ENCODE data around the gene PRDX5. TPM values are rescaled to one million over a fixed set of nuclear protein-coding genes. Genes with fewer than 3 reads are reported as not detected.

PRDX5 gene
- total and polyA plus RNA-seq, 9 of the 15 experiments (the other 6 are each of a cell fraction or from before 2014, with no cell fraction given), result 40.8 to 327 (median 204) TPM

DNA sequence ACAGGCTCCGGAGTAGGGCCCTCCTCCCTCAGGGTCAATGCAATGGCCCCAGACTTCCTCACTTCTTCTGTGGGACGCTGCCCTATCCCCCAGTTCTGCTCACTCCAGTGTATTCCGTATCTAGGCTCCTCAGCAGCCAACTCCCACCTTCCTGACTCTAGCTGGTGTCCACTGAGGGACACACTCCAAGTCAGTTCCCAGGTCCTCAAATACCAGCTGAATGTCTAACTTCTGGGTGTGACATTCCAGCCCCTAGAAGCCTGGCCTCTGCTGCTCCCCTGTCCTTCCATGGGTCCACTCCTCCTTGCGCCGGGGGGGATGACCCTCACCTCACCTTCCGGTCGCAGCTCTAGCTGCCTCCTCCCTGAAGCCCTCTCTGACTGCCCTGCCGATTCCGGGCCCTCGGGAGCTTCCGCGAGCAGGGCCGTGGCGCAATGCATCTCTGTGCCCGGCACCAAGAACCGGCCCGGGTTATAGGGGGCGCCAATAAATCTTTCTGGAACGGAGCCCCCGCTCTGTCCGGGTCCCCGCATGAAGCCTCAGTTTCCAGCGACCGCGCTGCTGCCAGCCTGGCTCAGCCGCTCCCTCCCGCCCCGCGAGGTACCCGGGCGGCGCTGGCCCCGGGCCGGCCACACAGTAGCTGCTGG is 48.9 kb upstream of the PRDX5 start (continued):
- TF ChIP-seq, protein P1, sequence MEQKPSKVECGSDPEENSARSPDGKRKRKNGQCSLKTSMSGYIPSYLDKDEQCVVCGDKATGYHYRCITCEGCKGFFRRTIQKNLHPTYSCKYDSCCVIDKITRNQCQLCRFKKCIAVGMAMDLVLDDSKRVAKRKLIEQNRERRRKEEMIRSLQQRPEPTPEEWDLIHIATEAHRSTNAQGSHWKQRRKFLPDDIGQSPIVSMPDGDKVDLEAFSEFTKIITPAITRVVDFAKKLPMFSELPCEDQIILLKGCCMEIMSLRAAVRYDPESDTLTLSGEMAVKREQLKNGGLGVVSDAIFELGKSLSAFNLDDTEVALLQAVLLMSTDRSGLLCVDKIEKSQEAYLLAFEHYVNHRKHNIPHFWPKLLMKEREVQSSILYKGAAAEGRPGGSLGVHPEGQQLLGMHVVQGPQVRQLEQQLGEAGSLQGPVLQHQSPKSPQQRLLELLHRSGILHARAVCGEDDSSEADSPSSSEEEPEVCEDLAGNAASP (IDR thresholded peaks at IDR 0.05), result no peak
- TF ChIP-seq ZNF165 (CRISPR knock-in tag; IDR thresholded peaks at IDR 0.05; ENCODE audit: borderline replicate concordance), result no peak
- no peak for TF ChIP-seq ZNF347 (CRISPR knock-in tag; IDR thresholded peaks at IDR 0.05; ENCODE audit: low read depth)
- TF ChIP-seq DACH1 (IDR thresholded peaks at IDR 0.05; ENCODE audit: partially characterized antibody), result no peak
- TF ChIP-seq, protein P2, sequence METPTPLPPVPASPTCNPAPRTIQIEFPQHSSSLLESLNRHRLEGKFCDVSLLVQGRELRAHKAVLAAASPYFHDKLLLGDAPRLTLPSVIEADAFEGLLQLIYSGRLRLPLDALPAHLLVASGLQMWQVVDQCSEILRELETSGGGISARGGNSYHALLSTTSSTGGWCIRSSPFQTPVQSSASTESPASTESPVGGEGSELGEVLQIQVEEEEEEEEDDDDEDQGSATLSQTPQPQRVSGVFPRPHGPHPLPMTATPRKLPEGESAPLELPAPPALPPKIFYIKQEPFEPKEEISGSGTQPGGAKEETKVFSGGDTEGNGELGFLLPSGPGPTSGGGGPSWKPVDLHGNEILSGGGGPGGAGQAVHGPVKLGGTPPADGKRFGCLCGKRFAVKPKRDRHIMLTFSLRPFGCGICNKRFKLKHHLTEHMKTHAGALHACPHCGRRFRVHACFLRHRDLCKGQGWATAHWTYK (CRISPR knock-in tag; IDR thresholded peaks at IDR 0.05), result no peak
- TF ChIP-seq, protein P3, sequence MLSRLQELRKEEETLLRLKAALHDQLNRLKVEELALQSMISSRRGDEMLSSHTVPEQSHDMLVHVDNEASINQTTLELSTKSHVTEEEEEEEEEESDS (CRISPR knock-in tag; IDR thresholded peaks at IDR 0.05), result no peak
- TF ChIP-seq POLR2AphosphoS2 (IDR thresholded peaks at IDR 0.05; ENCODE audit: low read length), result no peak; the same call in 1 of the 2 replicates
- TF ChIP-seq ARNT (IDR thresholded peaks at IDR 0.05), result peak in 1 of 2 experiments; percentile 72; a peak in 1 of 4 replicates
- TF ChIP-seq IFI16 (CRISPR knock-in tag; IDR thresholded peaks at IDR 0.05), result no peak
- TF ChIP-seq SAFB (IDR thresholded peaks at IDR 0.05; ENCODE audit: borderline replicate concordance, low read depth, low read length), result no peak
- no peak for TF ChIP-seq POU5F1 (IDR thresholded peaks at IDR 0.05; ENCODE audit: borderline replicate concordance, low read depth, low read length, partially characterized antibody)
- TF ChIP-seq SIN3A (IDR thresholded peaks at IDR 0.05; ENCODE audit: borderline replicate concordance in 2 of 2, control insufficient read depth in 1 of 2, low read depth in 2 of 2, low read length in 2 of 2), result no peak
- TF ChIP-seq ZNF778 (CRISPR knock-in tag; IDR thresholded peaks at IDR 0.05), result no peak
- TF ChIP-seq TCF7 (IDR thresholded peaks at IDR 0.05; ENCODE audit: borderline replicate concordance), result no peak
- TF ChIP-seq SIN3B (IDR thresholded peaks at IDR 0.05; ENCODE audit: low read depth), result 0 out of 2 replicates have a peak, but pooled peaks have one; percentile 10
- TF ChIP-seq HCFC1 (IDR thresholded peaks at IDR 0.05; ENCODE audit: low read depth, low read length), result peak; percentile 38; the same call in 1 of the 2 replicates
- no peak for TF ChIP-seq PHF20 (IDR thresholded peaks at IDR 0.05; ENCODE audit: partially characterized antibody)
- TF ChIP-seq, protein P4, sequence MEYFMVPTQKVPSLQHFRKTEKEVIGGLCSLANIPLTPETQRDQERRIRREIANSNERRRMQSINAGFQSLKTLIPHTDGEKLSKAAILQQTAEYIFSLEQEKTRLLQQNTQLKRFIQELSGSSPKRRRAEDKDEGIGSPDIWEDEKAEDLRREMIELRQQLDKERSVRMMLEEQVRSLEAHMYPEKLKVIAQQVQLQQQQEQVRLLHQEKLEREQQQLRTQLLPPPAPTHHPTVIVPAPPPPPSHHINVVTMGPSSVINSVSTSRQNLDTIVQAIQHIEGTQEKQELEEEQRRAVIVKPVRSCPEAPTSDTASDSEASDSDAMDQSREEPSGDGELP (CRISPR knock-in tag; IDR thresholded peaks at IDR 0.05; ENCODE audit: borderline replicate concordance), result 0 out of 2 replicates have a peak, but pooled peaks have one; percentile 35
- TF ChIP-seq, protein P5, sequence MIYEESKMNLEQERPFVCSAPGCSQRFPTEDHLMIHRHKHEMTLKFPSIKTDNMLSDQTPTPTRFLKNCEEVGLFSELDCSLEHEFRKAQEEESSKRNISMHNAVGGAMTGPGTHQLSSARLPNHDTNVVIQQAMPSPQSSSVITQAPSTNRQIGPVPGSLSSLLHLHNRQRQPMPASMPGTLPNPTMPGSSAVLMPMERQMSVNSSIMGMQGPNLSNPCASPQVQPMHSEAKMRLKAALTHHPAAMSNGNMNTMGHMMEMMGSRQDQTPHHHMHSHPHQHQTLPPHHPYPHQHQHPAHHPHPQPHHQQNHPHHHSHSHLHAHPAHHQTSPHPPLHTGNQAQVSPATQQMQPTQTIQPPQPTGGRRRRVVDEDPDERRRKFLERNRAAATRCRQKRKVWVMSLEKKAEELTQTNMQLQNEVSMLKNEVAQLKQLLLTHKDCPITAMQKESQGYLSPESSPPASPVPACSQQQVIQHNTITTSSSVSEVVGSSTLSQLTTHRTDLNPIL (CRISPR knock-in tag; IDR thresholded peaks at IDR 0.05), result 0 out of 2 replicates have a peak, but pooled peaks have one; percentile 15
- no peak for TF ChIP-seq LCOR (CRISPR knock-in tag; IDR thresholded peaks at IDR 0.05)
- no peak for TF ChIP-seq ZNF197 (CRISPR knock-in tag; IDR thresholded peaks at IDR 0.05; ENCODE audit: low read depth)
